ENCODE results near the gene REEP1.

DNA sequence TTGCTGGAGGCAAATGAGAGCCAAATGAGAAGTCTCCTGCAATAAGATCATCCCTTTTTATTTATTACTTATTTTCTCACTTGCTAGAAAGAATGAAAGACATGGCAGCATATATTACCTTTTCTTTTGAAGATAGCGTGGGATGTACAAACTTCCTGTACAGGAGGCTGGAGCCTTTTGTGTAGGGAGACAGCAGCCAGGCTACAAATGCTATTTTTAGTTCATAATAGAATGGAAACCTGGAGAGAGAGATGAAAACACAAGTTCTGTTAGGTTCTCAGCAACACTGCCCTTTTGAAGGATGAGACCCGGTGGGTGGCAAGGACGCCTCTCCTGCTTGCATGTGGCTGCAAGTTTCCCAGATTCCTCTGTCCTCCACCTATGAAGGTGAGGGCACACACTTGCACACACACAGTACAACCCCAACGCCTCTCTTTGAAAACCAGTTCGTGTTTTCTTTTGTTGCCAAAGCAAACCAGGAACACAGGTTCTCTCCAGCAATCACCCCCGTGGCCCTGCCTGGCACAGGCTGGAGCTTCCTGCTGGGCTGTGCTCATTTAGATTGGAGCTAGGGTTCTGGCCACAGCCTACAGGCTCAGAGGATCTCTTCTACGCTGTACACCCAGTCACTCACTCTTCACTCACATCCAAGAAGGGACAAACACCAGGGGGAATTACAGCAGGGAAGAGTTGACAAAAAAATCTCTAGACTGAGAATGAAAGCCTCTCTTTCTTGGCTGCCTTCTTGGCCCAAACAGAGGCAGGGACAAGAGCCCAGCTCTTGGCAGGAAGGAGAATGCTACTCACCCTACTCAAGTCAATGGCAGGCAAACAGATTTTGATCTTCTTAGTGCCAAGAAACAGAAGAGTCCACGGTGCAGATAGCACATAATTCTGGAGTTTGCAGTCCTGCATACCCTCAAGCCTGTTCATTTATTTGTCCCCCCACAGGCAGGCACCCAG, 82.6 kb downstream of the REEP1 start:
- TF ChIP-seq AGO1 (IDR thresholded peaks at IDR 0.05; ENCODE audit: low read depth, low read length, poor library complexity, severe bottlenecking) (no peak), GPN1 (CRISPR knock-in tag; IDR thresholded peaks at IDR 0.05; ENCODE audit: borderline replicate concordance) (no peak), ASH2L (IDR thresholded peaks at IDR 0.05; ENCODE audit: insufficient read length, low read depth, low read length) (no peak), ZFAT (CRISPR knock-in tag; conservative IDR thresholded peaks at IDR 0.05) (no peak), ZNF274 (CRISPR knock-in tag; IDR thresholded peaks at IDR 0.05) (no peak)
- TF ChIP-seq, protein P1, sequence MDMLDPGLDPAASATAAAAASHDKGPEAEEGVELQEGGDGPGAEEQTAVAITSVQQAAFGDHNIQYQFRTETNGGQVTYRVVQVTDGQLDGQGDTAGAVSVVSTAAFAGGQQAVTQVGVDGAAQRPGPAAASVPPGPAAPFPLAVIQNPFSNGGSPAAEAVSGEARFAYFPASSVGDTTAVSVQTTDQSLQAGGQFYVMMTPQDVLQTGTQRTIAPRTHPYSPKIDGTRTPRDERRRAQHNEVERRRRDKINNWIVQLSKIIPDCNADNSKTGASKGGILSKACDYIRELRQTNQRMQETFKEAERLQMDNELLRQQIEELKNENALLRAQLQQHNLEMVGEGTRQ (IDR thresholded peaks at IDR 0.05; ENCODE audit: low read depth, low read length) = no peak
- TF ChIP-seq, protein P1 (CRISPR knock-in tag; IDR thresholded peaks at IDR 0.05; ENCODE audit: borderline replicate concordance) = no peak
